Stimulated activated memory B cell treated with anti-CD40 and anti-IgM and Interleukin-4, amounts not matched to agents 10 μg/mL and 1 μg/mL and 100 μg/mL, for 72 hours (primary cell): Measurements from ENCODE around the gene TLE3.

Experiments used
- ATAC-seq: fragments of 150-1000 bp; cut with Tn5 transposase; 2 replicates; pipeline ENCODE4 v1.10.0; 2021
- H3K27ac Mint-ChIP-seq: one replicate; pipeline ENCODE4 v1.8.0; 2022; ENCODE audit warnings: mild to moderate bottlenecking, mixed read lengths
- H3K27me3 Mint-ChIP-seq: one replicate; pipeline ENCODE4 v1.8.0; 2022; ENCODE audit warnings: mixed read lengths
- H3K36me3 Mint-ChIP-seq: one replicate; pipeline ENCODE4 v1.8.0; 2022; ENCODE audit warnings: mixed read lengths
- H3K4me1 Mint-ChIP-seq: one replicate; pipeline ENCODE4 v1.8.0; 2022; ENCODE audit warnings: mixed read lengths
- H3K4me3 Mint-ChIP-seq: one replicate; pipeline ENCODE4 v1.8.0; 2022; ENCODE audit warnings: mild to moderate bottlenecking, moderate library complexity, mixed read lengths
- H3K9me3 Mint-ChIP-seq: one replicate; pipeline ENCODE4 v1.8.0; 2022; ENCODE audit warnings: mixed read lengths

Gene TLE3

DNA sequence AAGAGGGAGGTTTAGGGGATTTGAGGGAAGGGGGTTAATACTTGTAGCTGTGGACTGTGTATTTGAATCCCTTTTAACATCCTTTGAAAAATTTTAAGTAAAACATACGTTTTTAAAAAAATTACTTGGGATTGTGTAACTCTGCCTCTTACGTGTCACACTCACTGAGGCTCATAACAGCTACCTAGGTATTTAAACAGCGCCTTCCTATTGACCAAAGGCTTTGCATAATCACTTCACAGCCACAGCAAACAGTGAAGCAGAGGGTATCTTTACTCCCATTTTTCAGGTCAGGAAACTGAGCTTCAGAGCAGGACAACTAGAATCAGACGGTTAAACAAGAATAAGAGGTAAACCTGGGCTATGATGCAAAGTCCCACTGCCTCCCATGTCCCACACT lies 95.9 kb downstream of the TLE3 start:
- Mint-ChIP-seq H3K9me3 (peaks cover 5% of the 10 kb centered on the region), H3K27me3 (no peaks in the 10 kb centered on the region), H3K4me1 (peaks cover 54% of the 10 kb centered on the region), H3K36me3 (peaks cover 8% of the 10 kb centered on the region), H3K4me3 (no peak overlapping the region), H3K27ac (peak overlapping the region; percentile 60)
- no peak for ATAC-seq

DNA sequence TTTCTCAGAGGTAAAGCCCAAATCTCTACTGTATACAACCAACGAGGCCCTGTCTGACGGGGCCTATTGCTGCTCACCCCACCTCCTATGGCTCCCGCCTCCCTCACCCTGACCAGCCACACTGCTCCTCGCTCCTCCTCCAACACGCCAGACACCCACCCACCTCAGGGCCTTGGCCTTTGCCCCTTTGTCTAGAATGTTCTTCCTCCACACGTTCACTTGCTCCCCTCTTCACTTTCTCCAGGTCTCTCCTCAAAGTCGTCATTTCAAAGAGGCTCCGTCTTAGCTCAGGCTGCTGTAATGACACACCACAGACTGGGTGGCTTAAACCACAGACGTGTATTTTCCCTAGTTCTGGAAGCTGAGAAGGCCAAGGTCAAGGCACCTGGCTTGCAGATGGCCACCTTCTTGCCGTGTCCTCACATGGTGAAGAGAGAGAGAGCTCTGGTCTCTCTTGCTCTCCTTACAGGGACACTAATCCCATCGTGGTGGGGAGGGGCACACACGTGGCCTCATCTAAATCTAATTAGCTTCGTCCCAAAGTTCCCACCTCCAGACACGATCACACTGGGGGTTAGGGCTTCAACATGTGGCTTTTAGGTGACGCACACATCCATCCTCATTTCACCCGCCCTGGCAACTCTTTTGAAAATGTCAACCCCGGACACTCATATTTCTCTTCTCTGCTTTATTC lies 98.2 kb downstream of the TLE3 start:
- peaks cover 8% of the 10 kb centered on the region for H3K36me3 Mint-ChIP-seq
- ATAC-seq = no peak
- H3K4me1 Mint-ChIP-seq = peaks cover 74% of the 10 kb centered on the region
- H3K9me3 Mint-ChIP-seq = peaks cover 5% of the 10 kb centered on the region
- H3K27me3 Mint-ChIP-seq = no peaks in the 10 kb centered on the region
- H3K27ac Mint-ChIP-seq = peak overlapping the region; percentile 60
- H3K4me3 Mint-ChIP-seq = no peak overlapping the region

DNA sequence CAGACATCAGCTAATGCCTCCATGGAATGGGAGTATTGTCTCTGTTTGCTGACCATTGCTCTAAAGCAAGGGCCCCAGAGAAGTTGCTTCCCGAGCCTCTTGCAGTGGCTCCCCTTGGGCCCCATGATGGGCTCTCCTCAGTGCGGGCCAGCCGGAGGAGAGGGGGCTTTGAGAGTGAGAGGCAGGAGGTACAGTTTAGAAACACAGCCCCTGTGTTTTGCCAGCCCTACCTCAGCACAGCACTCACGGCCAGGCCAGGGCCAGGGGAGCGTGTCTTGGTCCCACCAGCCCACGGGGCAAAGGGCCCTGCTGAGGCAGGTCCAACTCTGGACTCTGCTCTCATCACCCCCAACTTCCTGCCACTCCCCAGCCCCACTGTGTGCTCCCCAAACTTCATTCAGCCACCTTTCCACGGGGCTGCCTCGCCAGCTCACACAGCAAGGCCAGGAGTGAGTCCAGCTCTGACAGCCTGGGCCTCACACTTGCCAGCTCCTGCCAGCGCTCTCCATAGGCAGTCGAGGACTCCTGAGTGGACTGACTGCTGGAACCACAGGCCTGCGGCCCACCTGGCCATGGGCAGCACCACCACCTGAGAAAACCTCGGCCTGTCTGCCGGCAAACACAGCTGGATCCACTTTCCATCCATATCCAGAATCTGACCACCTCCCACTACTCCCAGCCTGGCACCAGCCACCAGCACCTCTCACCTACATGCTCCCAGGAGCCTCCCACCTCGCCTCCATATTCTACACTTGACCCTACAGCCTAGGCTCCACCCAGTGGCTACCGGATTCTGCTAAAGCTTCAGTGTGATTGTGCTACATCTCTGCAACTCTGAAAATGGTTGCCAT lies 99.0 kb downstream of the TLE3 start:
- Mint-ChIP-seq H3K27ac (peak overlapping the region; percentile 60), H3K36me3 (peaks cover 8% of the 10 kb centered on the region), H3K4me1 (peaks cover 79% of the 10 kb centered on the region), H3K27me3 (no peaks in the 10 kb centered on the region), H3K9me3 (peaks cover 5% of the 10 kb centered on the region), H3K4me3 (no peak overlapping the region)
- no peak for ATAC-seq

DNA sequence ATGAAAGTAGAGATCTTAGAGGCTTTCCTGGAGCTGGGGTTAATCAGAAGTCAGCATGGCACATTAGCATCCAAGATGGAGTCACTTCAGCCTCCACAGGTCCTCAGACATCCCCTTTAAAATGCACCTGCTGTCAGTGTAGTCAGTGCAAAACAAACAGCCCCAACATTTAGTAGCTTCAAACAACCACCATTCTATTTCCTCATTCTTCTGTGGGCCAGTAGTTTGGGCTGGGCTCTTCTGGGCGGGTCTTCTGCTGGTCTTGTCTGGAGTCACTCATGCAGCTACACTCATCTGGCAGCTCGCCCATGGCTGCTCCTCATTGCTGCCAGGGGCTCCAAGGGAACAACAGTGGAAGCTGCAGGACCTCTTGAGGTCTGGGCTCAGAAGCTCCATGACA lies 99.9 kb downstream of the TLE3 start:
- no peak overlapping the region for H3K4me3 Mint-ChIP-seq
- no peaks in the 10 kb centered on the region for H3K9me3 Mint-ChIP-seq
- no peaks in the 10 kb centered on the region for H3K27me3 Mint-ChIP-seq
- H3K36me3 Mint-ChIP-seq = peaks cover under 1% of the 10 kb centered on the region
- ATAC-seq = peak; percentile 73
- H3K4me1 Mint-ChIP-seq = peaks cover 88% of the 10 kb centered on the region
- peak overlapping the region; percentile 53 for H3K27ac Mint-ChIP-seq
